ENCODE results near the gene NFYC.
A peak's percentile ranks its signal among the peaks of the same experiment; 100 is the strongest.
"Not testable (repeated sequence)": the region's sequence is repeated elsewhere in the genome, so short reads cannot be mapped to it uniquely, and the experiment has no call there.

NFYC gene

DNA sequence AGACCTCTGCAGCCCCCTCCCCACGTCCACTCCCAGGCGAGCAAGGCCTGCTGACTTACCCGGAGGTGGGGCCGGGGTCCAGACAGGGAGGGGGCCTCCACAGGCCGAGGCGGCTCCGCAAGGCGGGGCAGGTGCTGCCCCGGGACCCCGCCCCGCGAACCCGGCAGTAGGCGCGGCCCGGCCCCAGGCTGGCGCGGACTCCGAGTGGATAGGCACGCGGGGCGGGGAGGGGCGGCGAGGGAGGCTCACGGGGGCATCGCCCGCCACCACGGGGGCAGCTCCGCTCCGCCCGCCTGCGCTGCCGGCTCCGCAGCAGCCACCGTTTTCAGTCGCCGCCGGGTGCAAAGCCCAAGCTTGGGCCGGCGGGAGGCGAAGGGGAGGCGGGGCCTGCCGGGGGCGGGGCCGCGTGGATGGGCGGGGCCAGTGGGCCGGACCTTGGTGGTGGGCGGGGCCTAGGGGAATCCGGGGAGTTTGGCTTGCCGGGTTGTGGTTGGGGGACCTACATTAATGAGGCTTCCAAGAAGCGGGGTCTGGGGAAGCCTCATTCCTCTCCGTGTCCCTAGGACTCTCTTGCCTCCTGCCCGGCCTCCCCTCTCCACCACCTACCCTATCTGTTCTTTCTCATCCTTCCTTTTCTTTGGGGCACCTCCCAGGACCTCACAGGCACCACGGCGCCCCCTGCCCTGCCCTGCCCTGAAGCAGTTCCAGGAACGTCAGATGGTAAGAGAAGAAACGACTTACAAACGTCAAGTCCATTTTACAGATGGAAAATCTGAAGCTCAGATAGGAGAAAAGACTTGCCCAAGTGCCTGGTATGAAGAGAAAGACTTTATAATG lies 26.0 kb upstream of the NFYC start, which contains the start of gene RIMS3:
TSS of gene RIMS3 (minus strand) at position 348 of the 837 bp plus-strand sequence. CDS start 23,757 bp downstream, outside the sequence.
- DNase-seq: peak; percentile 80

DNA sequence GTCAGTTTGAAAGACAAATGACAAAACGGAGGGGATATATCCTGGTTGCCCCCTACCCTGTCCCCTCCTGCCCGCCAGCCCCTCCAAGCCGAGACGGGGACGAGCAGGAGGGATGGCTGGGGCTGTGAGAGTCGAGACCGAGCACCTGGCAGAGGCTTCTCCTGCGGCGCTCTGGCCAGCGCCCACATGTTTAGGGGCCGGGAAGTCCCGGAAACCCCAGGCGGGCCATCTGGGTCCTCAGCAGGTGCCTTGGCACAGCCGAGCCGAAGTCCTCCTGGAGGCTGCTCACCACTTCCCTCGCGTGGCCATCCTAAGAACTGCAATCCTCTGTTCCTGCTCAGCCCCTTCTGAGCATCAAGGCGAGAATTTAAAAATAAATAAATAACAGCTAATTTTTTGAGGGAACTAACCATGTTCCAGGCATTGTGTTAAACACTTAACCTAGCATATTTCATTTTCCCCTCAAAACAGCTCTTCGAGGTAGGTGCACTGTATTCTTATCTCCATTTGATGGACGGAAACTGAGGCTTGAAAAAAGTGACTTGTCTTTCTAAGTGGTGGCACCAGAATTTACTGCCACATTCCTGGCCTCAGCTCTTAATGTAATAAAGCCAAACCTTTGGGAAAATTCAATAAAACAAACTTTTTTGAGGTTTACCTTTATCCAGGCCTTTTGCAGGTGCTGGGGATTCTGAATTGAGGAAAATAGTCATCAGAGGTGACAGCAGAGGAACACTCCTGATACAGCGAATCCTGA lies 22.6 kb upstream of the NFYC start:
- peak; percentile 98 for DNase-seq

DNA sequence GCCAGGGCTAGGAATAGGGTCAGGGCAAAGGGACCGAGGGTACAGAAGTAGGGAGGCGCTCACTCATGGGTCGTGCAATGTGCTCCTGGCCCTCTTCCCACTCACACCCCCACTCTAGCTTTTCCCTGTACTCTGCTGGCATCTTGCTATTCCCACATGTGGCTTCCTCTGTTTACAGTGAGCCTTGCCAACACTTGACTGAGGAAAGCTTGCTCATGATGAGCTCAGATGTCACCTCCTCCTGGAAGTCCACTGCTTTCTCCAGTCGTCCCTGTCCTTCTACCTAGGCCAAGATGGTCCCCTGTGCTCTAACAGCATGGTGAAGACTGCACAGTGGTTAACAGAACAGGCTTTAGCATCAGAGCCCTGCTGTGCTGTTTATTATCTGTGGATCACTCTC lies 18.1 kb upstream of the NFYC start:
- DNase-seq: no peak

DNA sequence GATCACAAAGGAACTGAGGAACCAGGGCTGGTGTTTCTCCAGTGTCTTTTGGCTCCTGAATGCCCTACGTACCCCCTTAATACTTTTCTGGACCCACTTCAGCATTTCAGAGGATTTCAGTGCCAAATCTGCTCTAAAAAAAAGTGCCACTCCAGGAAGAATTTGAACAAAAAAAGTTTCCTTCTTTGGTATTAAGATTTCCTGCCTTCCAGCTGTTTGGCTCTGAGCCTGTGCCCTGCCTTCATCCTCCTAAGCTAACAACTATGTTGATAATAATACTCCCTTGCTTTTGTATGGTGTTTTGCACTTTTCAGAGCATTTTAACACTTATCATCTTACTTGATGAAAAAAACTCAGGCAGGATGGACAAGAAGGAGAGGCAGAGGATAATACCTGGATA lies 15.0 kb upstream of the NFYC start:
- no peak for DNase-seq

DNA sequence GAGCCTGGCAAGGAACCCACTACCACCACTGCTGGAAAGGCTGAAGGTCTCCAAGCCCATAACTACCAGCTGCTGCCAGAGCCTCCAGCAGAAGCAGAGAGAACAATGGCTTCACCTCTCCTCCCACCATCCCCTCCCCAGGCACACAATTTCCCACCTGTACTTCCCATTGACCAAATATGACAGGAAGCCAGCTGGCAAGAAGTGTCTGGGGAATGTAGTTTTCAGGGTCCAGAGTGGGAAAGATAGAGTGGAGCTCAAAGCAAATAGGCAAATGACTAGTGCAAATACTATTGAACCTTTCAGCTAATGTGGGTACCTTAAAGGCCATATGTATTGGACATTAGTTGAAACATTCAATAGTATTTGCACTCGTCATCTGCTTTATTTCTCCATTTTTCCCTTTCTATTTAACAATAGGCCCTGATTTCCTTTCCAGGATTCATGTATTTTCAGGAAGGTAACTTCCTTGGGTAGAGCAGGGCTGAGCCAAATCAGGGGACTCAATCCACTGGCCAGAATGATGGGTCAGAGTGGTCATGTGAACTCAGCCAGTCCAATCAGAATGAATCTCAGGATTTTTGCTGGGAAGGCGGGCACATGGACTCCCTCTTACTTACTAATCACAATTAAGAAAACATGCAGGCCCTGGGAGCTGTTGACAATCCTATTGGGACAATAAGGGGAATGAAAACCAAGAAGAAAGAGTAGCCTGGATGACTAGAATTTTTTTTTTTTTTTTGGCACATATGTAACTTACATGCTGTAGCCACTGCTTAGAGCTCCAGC lies 12.1 kb upstream of the NFYC start:
- DNase-seq: no peak

DNA sequence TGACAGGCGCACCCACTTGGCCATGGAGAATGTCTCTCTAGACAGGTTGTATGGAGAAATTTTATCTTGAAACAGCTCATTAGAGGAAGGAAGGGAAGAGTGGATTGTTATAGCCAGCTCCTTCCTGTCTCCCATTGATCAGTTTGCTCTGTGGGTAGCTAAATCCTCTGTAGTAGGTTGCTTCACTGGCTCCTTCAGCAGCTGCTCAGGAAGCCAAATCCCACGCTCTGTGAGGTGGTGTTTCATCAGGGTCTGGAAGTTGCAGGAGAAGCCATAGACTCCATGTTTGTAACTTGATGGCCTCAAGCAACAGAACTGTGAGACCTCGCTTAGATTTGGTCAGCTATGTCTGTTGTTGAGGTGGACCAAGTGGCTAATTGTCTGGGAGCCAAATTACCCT lies 6.8 kb upstream of the NFYC start:
- no peak for DNase-seq

DNA sequence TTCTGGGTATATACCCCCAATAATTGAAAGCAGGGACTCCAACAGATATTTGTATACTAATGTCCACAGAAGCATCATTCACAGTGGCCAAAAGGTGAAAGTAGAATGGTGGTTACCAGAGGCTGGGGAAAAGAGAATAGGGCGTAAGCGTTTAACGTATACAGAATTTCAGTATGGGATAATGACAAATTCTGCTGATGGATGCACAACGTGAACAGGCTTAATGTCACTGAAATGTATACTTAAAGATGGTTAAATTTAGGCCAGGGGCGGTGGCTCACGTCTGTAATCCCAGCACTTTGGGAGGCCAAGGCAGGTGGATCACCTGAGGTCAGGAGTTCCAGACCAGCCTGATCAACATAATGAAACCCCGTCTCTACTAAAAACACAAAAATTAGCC lies 4.4 kb upstream of the NFYC start:
- no peak for DNase-seq

DNA sequence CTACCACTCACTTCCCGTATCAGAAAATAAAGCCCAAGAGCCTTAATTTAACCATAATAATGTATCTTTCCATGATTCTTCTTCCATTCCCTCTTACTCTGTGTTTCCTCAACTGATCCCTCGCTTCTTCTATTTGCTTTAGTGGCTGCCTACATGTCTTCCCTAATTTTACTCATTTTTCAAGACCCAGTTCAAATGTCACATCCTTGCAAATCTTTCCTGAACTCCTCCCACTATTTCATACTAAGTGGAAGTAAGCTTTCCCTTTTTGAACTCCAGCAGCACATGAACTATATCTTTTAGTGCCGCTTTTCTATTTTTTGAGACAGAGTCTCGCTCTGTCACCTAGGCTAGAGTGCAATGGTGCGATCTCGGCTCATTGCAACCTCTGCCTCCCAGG lies 3.8 kb upstream of the NFYC start:
- DNase-seq: no peak

DNA sequence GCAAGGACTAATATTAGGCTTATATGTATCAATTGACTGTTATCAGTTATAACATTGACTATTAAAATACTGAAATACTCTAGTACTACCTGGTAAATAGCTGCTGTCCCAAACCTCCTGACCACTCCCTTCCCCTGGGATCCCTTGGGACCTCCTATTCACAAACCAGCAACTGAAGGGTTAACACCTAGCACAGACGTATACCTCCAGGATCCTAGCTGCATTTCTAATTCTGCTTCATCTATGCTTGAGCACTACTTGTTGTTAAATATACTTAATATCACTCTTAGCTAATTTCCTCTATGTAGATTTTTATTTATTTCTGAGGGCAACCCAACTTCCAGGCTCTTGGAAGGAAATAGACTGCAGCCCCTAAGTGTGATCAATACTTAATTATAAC lies 1.8 kb upstream of the NFYC start:
- DNase-seq: no peak

DNA sequence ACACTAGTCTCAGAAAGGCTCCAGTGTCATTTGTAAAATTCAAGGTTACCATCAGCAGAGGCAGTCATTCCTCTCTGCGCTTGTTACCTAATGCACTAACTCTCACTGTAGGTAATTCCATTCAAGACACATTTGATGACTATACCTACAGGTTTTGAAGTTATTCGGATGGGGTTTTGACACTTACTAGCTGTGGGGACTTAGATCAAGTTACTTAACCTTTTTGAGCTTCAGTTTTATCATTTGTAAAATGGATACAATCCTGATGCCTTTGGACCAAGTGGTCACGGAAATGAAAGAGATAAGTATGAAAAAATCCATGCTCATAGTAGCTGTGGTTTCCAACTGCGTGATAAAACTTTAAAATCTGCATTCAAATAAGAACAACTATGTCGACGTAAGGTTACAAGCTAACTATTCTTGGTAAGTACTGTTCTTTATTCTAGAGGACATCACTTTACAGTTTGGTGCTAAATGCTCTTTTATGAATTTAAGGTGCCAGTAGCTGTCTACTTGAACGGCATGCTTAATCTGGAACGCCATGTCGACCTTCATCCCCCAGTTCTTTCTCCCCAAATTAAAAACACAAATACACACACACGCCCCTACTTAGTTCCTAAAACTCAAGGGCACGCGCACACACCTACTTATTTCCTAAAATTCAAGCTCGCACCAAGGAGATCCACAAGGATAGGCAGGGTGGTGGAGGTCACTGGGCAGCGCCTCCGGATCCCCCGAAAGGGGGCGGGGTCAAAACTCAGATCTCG lies 550 bp upstream of the NFYC start:
- no peak for DNase-seq

DNA sequence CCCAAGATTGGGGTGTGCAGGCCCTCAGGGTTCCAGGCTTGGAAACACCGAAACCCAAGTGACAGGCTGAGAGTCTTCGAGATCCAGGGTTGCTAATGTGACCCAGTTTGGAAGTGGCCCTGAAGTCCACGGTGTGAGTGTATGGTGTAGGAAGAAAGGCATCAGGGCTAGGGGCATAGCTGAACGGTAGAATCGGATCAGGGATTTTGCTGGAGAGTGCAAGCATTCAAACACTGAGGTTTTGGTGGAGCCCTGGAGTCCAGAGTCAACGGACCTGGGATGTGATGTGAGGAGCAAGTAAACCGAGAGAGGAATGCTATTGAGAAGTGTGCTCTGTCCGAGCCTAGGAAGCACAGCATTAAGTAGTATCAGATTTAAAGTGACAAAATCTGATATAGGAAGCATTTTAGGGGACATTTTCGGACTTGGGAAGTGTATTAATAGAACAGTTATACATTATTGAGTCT lies 958 bp downstream of the NFYC start:
- DNase-seq: peak; percentile 80

DNA sequence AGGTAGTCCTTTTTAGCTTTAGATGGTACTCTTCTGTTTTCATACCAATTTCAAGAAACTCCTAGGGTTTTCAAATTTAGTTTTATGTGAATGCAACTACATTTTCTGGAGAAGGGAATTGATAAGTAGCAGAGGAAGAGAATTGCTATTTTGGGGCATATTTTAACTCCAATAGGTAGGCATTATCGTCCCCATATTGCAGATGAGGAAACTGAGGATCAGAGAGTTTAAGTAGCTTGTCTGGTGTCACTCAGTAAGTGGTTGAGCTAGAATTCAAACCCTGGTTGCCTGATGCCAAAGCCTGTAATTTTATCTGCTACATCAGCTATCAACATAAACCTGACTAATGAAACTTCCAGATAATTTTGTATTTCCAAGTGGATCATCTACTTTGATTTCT lies 1.9 kb downstream of the NFYC start:
- no peak for DNase-seq

DNA sequence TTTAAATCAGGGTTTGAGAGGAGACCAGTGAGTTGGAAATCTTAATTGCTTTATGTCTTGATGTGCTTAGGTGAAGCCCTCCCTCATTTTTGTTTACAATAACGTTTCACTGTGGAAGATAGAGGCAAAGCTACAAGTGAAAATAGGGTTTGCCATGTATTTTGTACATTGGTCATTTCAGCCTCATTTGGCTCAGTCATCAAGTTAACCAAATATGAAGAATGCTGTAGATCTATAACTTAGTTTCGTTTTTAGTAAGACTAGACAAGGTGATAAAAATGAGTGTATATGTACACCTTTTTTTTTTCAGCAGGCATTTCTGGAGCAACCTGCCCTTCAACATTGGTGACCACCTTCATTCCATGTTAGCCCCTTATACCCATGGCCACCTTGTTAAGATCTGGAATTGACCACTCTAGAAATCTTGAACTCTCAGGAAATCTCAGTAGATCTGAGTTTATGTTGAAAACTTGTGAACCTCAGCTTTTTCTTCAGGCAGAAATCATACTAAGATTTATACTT lies 2.9 kb downstream of the NFYC start:
- DNase-seq: no peak

DNA sequence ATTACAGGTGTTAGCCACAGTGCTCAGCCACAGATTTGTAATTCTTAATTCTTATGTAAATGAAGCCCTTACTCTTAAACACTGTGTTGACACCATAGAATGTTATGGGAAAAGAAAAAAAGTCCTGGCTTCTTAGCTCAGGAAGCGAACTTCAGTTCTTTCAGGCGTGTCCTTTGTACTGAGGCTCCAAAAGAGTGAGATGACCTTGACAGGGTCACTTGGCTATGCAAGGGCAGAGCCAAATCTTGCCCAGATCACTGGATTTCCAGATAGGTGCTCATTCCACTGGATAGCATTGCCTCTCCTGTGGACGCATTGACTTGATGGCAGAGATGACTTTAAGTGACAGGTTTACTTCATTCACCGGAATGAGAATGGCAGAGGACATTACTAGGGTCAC lies 4.8 kb downstream of the NFYC start:
- DNase-seq: no peak

DNA sequence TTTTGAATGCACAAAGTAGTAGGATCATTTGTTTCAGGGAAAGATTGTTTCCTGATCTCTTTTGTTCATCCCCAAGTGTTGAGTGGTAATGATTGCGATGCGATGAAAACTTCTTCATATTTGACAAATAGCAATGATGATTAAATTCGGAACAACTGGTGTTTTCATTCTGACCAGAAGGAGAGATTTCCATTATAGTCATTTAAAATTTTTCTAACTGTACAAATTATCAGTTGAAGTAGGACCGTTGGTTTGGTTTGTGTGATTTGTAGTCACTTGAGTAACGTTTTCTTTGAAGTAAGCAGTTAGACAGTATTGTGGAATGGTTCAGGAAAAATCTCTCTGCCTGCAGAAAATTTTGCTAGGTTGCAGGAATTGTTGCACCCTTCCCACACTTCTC lies 5.9 kb downstream of the NFYC start:
- no peak for DNase-seq

DNA sequence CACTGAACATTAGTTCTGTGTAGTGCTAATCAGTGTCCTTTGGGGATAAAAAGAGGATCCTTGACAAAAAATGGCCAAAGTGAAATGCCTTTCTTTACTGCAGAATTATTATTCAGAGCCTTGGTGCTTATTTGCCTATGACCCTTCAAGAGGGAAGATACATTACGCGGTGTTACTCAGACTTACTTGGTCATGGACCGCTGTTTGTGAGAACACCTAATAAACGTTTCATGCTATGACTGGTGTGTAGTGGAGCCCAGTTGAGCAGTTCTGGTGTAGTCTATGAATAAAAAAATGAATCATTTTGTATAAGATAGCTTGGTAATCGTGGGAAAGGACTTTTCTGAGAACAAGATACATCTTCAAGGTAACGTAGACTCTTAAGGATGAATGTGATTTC lies 8.3 kb downstream of the NFYC start:
- DNase-seq: no peak

DNA sequence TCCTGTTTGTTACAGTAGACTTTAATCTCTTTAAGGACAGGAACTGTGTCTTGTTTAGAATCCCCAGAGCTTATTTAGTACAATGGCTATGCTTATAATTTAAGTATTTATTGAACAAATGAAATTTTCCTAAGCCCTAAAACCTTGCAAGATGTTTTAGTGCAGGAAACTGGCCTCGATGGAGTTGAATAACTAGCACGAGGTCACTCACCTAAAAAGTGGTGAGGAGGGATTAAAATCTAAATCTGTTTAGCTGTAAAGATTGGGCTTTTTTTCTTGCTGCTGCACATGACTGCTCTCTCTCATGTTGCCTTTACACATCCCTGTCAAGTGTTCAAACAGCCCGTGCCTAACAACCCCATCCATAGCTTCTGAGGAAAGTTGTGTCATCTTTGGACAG lies 10.2 kb downstream of the NFYC start:
- no peak for DNase-seq

DNA sequence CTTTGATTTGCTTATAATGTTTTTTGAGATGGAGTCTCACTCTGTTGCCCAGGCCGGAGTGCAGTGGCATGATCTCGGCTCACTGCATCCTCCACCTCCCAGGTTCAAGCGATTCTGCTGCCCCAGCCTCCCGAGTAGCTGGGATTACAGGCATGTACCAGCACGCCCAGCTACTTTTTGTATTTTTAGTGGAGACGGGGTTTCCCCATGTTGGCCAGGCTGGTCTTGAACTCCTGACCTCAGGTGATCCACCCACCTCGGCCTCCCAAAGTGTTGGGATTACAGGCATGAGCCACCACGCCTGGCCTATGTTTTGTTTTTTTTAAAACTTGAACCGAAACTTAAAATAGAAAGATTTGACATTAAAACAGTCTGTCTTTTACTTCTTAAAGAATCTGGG lies 11.3 kb downstream of the NFYC start:
- not testable (repeated sequence) for DNase-seq

DNA sequence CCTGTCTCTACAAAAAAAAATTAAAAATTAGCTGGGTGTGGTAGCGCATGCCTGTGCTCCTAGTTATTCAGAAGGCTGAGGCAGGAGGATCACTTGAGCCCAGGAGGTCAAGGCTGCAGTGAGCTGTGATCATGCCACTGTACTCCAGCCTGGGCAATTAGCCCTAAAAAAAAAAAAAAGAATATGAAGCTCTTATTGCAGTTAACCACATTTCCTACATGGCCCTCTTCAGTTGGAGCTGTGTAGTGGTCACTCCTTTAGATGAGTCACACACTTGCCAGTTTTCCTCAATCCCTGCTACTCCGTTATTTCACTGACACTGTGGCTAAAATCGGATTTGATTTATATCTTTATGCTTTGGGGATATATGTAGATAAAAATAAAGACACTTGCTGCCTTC lies 11.8 kb downstream of the NFYC start:
- no peak for DNase-seq

DNA sequence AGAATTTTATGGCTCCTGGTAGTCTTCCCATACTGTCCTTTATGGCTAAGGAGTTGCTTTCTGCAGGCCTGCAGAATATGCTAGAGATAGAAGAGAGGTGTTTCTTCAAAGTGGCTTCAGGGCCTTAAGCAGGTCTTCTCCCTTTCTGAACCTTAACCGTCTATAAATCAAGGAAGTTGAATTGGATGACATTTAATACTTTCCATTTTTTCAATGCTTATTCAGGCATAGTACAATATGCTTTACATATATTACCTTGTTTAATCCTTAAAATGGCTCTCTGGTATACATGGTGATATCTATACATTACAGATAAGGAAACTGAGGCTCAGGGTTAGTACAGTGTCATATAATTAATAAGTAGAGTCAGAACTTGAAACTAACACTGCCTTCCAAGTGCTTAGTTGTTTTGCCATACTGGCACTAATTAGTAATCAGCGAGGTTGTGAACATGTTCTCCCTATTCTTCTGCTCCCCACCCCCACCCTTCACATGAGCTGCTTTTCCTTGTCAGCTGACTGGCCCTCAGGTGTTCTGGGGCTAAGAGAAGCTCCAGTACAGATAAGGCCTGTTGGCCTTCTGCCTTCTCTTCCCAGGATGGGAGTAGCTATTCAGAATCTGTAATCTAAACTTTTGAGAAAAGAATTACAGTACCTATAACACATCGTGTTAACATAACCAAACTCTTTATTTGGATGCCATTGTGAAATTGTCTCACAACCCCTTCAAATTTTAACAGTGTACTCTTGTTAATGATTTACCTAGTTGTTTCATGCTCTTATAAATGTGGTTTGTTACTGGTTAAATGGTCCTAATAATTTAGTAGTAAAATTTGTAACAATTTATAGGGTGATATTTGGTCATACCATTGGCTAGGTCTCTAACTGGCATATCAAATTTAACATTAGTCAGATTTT lies 13.6 kb downstream of the NFYC start:
- DNase-seq: no peak

DNA sequence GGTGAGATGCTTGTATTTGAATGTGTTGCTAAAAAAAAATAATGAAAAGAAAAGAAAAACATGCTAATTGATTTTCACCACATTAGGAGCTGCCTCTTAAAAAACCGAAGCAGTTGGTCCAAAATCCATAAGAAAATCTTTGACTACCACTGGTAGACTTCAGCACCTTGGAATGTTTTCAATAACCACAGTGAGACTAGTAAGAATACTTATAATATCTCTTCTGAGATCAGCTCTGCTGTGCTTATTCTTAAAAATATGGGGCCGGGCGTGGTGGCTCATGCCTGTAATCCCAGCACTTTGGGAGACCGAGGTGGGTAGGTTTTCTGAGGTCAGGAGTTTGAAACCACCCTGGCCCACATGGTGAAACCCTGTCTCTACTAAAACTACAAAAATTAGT lies 15.1 kb downstream of the NFYC start:
- no peak for DNase-seq
